ENCODE measurements around the gene PGR. TPM values are rescaled to one million over a fixed set of nuclear protein-coding genes. Genes with fewer than 3 reads are reported as not detected.

Gene PGR
- total RNA-seq (2021) (0.05 to 0.20 TPM (median 0.11 TPM) in 3 replicates), Bru-seq, nascent RNA (percentile 2 among the genes with signal in this experiment)
- long read RNA-seq, experiment 1 = 0 reads
- long read RNA-seq, experiment 2 = 0 reads
- long read RNA-seq, experiment 3 = 0 reads

DNA sequence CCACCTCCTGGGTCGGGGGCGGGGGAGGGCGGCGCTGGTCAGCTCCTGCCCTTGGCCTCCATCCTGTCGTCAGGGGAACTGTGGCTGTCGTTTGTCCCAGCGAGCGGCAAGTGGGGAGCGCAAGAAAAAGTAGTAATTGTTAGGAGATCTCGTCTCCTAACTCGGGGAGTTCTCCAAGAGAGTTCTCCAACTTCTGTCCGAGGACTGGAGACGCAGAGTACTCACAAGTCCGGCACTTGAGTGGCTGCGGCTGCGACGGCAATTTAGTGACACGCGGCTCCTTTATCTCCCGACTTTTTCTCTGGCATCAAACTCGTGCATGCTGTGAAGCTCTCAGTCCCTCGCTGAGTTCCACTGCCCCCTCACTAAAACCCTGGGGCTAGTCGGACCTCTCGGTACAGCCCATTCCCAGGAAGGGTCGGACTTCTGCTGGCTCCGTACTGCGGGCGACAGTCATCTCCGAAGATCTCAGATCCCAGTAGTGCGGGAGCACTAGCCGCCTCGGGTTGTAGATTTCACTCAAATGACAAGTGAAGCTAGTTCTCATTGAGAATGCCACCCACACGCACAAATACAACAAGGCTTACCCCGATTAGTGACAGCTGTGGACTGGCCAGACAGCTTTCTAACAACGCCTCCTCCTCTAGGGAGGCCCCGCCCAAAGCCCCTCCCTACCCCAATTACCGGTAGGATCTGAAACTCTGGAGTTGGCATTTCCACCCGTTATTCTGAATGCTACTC is at the start of gene PGR:
Gene PGR (minus strand): TSS at position 611 of the 741 bp plus-strand sequence. CDS start 743 bp downstream, outside the sequence.
- ChIA-PET POLR2A (no interaction called here), CTCF (interaction anchor here (0.7 to 1.0 kb wide), 2 partner anchors 195 to 322 kb away, joined by 3 read pairs; no protein-coding TSS in a partner anchor)
- no peak for TF ChIP-seq ELF4 (CRISPR knock-in tag; IDR thresholded peaks at IDR 0.05; ENCODE audit: low read depth)
- TF ChIP-seq NR1H2 (CRISPR knock-in tag; IDR thresholded peaks at IDR 0.05) = no peak
- TF ChIP-seq CREB1 (CRISPR knock-in tag; IDR thresholded peaks at IDR 0.05) = no peak
- TF ChIP-seq ZNF317 (CRISPR knock-in tag; IDR thresholded peaks at IDR 0.05; ENCODE audit: borderline replicate concordance, low read depth) = no peak
- TF ChIP-seq, protein P1, sequence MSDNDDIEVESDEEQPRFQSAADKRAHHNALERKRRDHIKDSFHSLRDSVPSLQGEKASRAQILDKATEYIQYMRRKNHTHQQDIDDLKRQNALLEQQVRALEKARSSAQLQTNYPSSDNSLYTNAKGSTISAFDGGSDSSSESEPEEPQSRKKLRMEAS (CRISPR knock-in tag; IDR thresholded peaks at IDR 0.05) = no peak
- TF ChIP-seq PRRX2 (CRISPR knock-in tag; IDR thresholded peaks at IDR 0.05) = no peak
- no peak for TF ChIP-seq ZNF416 (CRISPR knock-in tag; IDR thresholded peaks at IDR 0.05)
- TF ChIP-seq ZNF219 (CRISPR knock-in tag; IDR thresholded peaks at IDR 0.05; ENCODE audit: borderline replicate concordance) = no peak
- no peak for TF ChIP-seq GTF2I (CRISPR knock-in tag; conservative IDR thresholded peaks at IDR 0.05)
- TF ChIP-seq, protein P2, sequence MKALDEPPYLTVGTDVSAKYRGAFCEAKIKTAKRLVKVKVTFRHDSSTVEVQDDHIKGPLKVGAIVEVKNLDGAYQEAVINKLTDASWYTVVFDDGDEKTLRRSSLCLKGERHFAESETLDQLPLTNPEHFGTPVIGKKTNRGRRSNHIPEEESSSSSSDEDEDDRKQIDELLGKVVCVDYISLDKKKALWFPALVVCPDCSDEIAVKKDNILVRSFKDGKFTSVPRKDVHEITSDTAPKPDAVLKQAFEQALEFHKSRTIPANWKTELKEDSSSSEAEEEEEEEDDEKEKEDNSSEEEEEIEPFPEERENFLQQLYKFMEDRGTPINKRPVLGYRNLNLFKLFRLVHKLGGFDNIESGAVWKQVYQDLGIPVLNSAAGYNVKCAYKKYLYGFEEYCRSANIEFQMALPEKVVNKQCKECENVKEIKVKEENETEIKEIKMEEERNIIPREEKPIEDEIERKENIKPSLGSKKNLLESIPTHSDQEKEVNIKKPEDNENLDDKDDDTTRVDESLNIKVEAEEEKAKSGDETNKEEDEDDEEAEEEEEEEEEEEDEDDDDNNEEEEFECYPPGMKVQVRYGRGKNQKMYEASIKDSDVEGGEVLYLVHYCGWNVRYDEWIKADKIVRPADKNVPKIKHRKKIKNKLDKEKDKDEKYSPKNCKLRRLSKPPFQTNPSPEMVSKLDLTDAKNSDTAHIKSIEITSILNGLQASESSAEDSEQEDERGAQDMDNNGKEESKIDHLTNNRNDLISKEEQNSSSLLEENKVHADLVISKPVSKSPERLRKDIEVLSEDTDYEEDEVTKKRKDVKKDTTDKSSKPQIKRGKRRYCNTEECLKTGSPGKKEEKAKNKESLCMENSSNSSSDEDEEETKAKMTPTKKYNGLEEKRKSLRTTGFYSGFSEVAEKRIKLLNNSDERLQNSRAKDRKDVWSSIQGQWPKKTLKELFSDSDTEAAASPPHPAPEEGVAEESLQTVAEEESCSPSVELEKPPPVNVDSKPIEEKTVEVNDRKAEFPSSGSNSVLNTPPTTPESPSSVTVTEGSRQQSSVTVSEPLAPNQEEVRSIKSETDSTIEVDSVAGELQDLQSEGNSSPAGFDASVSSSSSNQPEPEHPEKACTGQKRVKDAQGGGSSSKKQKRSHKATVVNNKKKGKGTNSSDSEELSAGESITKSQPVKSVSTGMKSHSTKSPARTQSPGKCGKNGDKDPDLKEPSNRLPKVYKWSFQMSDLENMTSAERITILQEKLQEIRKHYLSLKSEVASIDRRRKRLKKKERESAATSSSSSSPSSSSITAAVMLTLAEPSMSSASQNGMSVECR (CRISPR knock-in tag; IDR thresholded peaks at IDR 0.05; ENCODE audit: borderline replicate concordance) = no peak
- TF ChIP-seq SP1 (CRISPR knock-in tag; conservative IDR thresholded peaks at IDR 0.05) = no peak
- TF ChIP-seq, protein P3, sequence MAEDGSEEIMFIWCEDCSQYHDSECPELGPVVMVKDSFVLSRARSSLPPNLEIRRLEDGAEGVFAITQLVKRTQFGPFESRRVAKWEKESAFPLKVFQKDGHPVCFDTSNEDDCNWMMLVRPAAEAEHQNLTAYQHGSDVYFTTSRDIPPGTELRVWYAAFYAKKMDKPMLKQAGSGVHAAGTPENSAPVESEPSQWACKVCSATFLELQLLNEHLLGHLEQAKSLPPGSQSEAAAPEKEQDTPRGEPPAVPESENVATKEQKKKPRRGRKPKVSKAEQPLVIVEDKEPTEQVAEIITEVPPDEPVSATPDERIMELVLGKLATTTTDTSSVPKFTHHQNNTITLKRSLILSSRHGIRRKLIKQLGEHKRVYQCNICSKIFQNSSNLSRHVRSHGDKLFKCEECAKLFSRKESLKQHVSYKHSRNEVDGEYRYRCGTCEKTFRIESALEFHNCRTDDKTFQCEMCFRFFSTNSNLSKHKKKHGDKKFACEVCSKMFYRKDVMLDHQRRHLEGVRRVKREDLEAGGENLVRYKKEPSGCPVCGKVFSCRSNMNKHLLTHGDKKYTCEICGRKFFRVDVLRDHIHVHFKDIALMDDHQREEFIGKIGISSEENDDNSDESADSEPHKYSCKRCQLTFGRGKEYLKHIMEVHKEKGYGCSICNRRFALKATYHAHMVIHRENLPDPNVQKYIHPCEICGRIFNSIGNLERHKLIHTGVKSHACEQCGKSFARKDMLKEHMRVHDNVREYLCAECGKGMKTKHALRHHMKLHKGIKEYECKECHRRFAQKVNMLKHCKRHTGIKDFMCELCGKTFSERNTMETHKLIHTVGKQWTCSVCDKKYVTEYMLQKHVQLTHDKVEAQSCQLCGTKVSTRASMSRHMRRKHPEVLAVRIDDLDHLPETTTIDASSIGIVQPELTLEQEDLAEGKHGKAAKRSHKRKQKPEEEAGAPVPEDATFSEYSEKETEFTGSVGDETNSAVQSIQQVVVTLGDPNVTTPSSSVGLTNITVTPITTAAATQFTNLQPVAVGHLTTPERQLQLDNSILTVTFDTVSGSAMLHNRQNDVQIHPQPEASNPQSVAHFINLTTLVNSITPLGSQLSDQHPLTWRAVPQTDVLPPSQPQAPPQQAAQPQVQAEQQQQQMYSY (CRISPR knock-in tag; IDR thresholded peaks at IDR 0.05) = no peak
- TF ChIP-seq, protein P4, sequence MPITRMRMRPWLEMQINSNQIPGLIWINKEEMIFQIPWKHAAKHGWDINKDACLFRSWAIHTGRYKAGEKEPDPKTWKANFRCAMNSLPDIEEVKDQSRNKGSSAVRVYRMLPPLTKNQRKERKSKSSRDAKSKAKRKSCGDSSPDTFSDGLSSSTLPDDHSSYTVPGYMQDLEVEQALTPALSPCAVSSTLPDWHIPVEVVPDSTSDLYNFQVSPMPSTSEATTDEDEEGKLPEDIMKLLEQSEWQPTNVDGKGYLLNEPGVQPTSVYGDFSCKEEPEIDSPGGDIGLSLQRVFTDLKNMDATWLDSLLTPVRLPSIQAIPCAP (CRISPR knock-in tag; IDR thresholded peaks at IDR 0.05) = no peak
- TF ChIP-seq, protein P5, sequence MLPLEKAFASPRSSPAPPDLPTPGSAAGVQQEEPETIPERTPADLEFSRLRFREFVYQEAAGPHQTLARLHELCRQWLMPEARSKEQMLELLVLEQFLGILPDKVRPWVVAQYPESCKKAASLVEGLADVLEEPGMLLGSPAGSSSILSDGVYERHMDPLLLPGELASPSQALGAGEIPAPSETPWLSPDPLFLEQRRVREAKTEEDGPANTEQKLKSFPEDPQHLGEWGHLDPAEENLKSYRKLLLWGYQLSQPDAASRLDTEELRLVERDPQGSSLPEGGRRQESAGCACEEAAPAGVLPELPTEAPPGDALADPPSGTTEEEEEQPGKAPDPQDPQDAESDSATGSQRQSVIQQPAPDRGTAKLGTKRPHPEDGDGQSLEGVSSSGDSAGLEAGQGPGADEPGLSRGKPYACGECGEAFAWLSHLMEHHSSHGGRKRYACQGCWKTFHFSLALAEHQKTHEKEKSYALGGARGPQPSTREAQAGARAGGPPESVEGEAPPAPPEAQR (CRISPR knock-in tag; IDR thresholded peaks at IDR 0.05) = no peak
- TF ChIP-seq RORB (CRISPR knock-in tag; IDR thresholded peaks at IDR 0.05) = no peak
- TF ChIP-seq, protein P6, sequence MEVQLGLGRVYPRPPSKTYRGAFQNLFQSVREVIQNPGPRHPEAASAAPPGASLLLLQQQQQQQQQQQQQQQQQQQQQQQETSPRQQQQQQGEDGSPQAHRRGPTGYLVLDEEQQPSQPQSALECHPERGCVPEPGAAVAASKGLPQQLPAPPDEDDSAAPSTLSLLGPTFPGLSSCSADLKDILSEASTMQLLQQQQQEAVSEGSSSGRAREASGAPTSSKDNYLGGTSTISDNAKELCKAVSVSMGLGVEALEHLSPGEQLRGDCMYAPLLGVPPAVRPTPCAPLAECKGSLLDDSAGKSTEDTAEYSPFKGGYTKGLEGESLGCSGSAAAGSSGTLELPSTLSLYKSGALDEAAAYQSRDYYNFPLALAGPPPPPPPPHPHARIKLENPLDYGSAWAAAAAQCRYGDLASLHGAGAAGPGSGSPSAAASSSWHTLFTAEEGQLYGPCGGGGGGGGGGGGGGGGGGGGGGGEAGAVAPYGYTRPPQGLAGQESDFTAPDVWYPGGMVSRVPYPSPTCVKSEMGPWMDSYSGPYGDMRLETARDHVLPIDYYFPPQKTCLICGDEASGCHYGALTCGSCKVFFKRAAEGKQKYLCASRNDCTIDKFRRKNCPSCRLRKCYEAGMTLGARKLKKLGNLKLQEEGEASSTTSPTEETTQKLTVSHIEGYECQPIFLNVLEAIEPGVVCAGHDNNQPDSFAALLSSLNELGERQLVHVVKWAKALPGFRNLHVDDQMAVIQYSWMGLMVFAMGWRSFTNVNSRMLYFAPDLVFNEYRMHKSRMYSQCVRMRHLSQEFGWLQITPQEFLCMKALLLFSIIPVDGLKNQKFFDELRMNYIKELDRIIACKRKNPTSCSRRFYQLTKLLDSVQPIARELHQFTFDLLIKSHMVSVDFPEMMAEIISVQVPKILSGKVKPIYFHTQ (CRISPR knock-in tag; IDR thresholded peaks at IDR 0.05) = no peak
- no peak for TF ChIP-seq CBFB (CRISPR knock-in tag; IDR thresholded peaks at IDR 0.05; ENCODE audit: low read depth)
- ATAC-seq (peak; percentile 29), DNase-seq (ENCODE audit: low spot score) (peak; percentile 56)
- no peaks in the 10 kb centered on the region for H3K9me3 Mint-ChIP-seq
- peaks cover 87% of the 10 kb centered on the region for H3K27me3 Mint-ChIP-seq (ENCODE audit: low read depth)
- no peak within 1 kb of the TSS for H3K27ac Mint-ChIP-seq
- H3K36me3 Mint-ChIP-seq = no peaks in the 10 kb centered on the region
- peak within 1 kb of the TSS; percentile 79 for H3K4me3 Mint-ChIP-seq
- H3K4me1 Mint-ChIP-seq = peaks cover 7% of the 10 kb centered on the region

Measured in WTC11 (cell line).